K562 treated with DMSO at 1 percent for 12 hours (cell line): Measurements from ENCODE around the gene PLXDC1. TPM values are rescaled to one million over a fixed set of nuclear protein-coding genes. Genes with fewer than 3 reads are reported as not detected.

Experiments
- total RNA-seq: library from RNA; unstranded; fragments of 300-600 nt; gene quantifications from 2 replicates; pipeline ENCODE4 v1.2.3, GENCODE V29; 2022; ENCODE audit not compliant: insufficient read depth

The PLXDC1 gene
- total RNA-seq = not detected in 2 replicates

GRCh38 chr17:39151150-39151942, at the start of gene PLXDC1:
TSS of gene PLXDC1 (minus strand) at chr17:39151637. CDS start at chr17:39151437, 200 bp downstream.

DNA sequence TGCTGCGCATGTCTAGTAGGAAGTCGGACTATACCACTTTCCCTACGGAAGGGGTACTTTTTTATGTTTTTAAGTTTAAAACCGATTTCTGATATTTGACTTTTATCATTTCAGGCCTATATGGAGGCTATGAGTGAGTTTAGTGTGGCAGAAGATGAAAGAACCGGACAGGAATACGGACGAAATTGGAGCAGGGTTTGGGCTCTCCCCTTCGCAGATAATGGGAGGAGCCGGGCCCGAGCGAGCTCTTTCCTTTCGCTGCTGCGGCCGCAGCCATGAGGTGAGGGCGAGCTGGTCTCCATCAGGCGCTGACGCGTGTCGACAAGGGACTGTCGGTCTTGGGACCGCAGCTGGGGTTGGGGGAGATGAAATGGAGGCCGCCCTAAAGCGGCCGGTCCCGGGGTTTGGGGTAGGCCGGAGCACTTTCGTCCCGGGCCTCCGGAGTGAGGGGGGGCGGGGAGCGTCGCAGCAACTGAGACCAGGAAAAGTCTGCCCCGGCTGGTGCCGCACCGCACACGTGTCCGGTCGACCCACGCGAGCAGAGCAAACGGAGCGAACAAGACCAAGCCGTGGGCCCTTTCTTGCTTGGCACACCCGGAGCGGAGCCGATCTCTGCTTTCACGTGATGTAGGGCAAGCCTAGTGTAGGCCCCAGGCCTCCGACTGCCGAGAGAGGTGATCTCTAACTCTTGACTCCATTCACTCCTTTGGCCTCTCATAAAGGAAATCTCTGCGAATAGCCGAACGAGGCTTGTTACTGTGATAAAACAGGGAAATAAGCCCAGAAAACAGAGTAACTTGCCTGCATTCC, 48.8 kb upstream of the PLXDC1 start, which contains the start of gene RPL19:
TSS of gene RPL19 (plus strand) at position 214 of the 810 bp plus-strand sequence. CDS start at position 276, 62 bp downstream.

DNA sequence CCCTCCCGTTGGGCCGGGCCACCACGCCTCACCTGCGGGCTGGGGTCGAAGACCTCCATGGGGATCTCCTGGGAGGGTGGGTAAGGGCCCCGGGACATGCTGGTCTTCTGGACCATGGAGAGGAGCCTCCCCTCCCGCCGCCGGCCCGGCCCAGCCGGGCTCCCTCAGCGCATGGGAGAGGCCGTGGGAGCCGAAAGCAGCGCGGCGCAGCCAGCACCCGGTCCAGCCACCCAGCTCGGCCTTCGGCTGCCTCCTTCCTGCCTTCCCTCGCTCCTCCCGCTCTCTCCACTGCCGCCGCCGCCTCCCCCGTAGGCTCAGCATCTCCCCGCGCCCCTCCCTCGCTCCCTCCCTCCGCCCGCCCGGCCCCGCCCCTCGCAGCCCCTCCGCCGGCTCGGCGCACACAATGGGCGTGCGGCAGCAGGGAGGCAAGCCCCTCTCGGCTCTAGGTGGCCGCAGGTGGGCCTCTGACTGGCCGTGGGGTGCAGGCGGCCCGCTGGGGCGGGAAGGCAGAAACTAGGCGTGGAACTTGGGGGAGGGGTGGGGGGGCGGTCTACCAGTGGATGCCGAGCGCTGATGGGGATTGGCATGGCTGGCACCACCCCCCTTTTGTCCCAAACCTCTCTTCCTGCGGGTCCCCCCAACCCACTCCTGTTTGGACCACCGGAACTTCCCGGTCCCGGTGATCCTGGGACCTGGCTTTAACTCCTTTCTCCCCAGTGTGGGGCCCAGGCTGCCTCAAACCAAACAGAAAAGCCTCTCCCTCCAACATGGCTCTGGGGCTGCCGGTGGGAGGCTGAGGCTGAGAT, 46.1 kb upstream of the PLXDC1 start, which contains the start of gene CACNB1:
TSS of gene CACNB1 (minus strand) at position 290 of the 806 bp plus-strand sequence. CDS start at position 116, 174 bp downstream.

DNA sequence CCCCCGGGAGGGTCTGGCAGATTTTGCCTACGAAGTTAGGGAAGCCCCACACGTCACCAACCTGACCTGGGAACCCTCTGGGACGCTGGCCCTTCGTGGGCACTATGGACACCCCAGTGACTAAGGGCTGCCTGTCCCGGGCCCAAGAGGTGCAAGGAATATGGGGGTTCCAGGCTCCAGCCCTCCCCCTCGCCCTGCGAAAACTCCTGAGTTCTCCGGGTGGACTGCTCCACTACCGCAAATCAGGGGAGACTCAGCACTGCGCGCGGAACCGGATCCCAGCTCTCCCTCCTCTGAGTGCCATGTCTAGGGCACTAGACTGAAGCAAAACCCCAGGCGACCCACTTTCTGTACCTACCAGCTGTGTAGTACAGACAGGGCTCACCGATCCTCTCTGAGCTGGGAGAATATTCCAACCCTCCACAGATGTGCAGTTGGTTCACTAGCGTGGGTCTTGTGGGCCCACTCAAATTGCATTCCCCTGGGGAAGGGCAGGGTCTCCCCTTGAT, 14.5 kb upstream of the PLXDC1 start, which contains the start of gene ARL5C:
TSS of gene ARL5C (minus strand) at position 321 of the 509 bp plus-strand sequence. CDS start 401 bp downstream, outside the sequence.

Other genes starting within 250 kb of the PLXDC1 start
- not detected in 2 replicates for gene FBXO47, start 184.2 kb downstream of the PLXDC1 start, total RNA-seq
- not detected in 2 replicates for gene ARL5C, start 14.5 kb upstream of the PLXDC1 start, total RNA-seq
- gene CACNB1, start 46.0 kb upstream of the PLXDC1 start, total RNA-seq = 0.98 and 1.6 TPM in 2 replicates
- 4,112 and 5,079 TPM in 2 replicates for gene RPL19, start 48.6 kb upstream of the PLXDC1 start, total RNA-seq
- not detected in 2 replicates for gene STAC2, start 74.3 kb upstream of the PLXDC1 start, total RNA-seq
- gene FBXL20, start 250.0 kb upstream of the PLXDC1 start, total RNA-seq = 2.0 and 5.7 TPM in 2 replicates